ENCODE data around the gene FRMD8. TPM values are rescaled to one million over a fixed set of nuclear protein-coding genes. Genes with fewer than 3 reads are reported as not detected.

Gene FRMD8
- total and polyA plus RNA-seq, 9 of the 15 experiments (the other 6 are each of a cell fraction or from before 2014, with no cell fraction given): 4.5 to 54.5 (median 15.8) TPM

DNA sequence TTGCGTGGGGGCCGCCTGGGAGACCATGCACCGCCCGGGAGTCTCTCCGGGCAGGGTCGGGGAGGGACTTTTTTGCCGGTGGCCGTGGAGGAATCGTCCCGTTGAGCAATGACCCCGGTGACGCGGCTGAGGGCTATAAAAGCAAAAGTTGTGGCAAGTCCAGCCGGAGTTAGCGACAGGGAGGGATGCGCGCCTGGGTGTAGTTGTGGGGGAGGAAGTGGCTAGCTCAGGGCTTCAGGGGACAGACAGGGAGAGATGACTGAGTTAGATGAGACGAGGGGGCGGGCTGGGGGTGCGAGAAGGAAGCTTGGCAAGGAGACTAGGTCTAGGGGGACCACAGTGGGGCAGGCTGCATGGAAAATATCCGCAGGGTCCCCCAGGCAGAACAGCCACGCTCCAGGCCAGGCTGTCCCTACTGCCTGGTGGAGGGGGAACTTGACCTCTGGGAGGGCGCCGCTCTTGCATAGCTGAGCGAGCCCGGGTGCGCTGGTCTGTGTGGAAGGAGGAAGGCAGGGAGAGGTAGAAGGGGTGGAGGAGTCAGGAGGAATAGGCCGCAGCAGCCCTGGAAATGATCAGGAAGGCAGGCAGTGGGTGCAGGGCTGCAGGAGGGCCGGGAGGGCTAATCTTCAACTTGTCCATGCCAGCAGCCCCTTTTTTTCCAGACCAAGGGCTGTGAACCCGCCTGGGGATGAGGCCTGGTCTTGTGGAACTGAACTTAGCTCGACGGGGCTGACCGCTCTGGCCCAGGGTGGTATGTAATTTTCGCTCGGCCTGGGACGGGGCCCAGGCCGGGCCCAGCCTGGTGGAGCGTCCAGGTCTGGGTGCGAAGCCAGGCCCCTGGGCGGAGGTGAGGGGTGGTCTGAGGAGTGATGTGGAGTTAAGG is 36.4 kb downstream of the FRMD8 start, which contains the start of gene NEAT1 (continued):
- TF ChIP-seq CTCF (IDR thresholded peaks at IDR 0.05 in 2 of 3, conservative IDR thresholded peaks at IDR 0.05 in 1 of 3; ENCODE audit: insufficient read depth in 2 of 3, low read depth in 1 of 3, low read length in 3 of 3) (0 out of 6 replicates have a peak, but pooled peaks of 1 of the 3 experiments have one; percentile 26), ARID2 (IDR thresholded peaks at IDR 0.05) (peak; percentile 87), ZKSCAN1 (IDR thresholded peaks at IDR 0.05; ENCODE audit: low read depth, low read length) (peak; percentile 82; the same call in 1 of the 2 replicates), ZNF76 (CRISPR knock-in tag; IDR thresholded peaks at IDR 0.05; ENCODE audit: borderline replicate concordance) (peak; percentile 87), SMARCC2 (IDR thresholded peaks at IDR 0.05; ENCODE audit: low read depth) (0 out of 2 replicates have a peak, but pooled peaks have one; percentile 34), CBFA2T2 (conservative IDR thresholded peaks at IDR 0.05) (peak; percentile 11; the same call in 1 of the 2 replicates), SREBF2 (CRISPR knock-in tag; IDR thresholded peaks at IDR 0.05) (no peak), RCOR1 (IDR thresholded peaks at IDR 0.05; ENCODE audit: borderline replicate concordance in 1 of 2, low read depth in 2 of 2, low read length in 2 of 2) (peak; percentile 9 to 78; a peak in 3 of 4 replicates), NFXL1 (CRISPR knock-in tag; IDR thresholded peaks at IDR 0.05) (peak; percentile 100), KAT7 (CRISPR knock-in tag; IDR thresholded peaks at IDR 0.05; ENCODE audit: borderline replicate concordance) (no peak; the same call in none of the 2 replicates), KLF13 (tag; IDR thresholded peaks at IDR 0.05; ENCODE audit: borderline replicate concordance, low read depth) (peak; percentile 84), SMAD2 (IDR thresholded peaks at IDR 0.05; ENCODE audit: low read depth, low read length) (no peak), SRSF9 (IDR thresholded peaks at IDR 0.05; ENCODE audit: borderline replicate concordance, low read depth, low read length) (no peak), ZFP1 (CRISPR knock-in tag; IDR thresholded peaks at IDR 0.05) (peak; percentile 99), MYBL2 (IDR thresholded peaks at IDR 0.05; ENCODE audit: low read depth) (no peak), MYBL2 (CRISPR knock-in tag; IDR thresholded peaks at IDR 0.05; ENCODE audit: borderline replicate concordance) (no peak), ELF4 (CRISPR knock-in tag; IDR thresholded peaks at IDR 0.05) (peak; percentile 100)
- TF ChIP-seq, protein P1, sequence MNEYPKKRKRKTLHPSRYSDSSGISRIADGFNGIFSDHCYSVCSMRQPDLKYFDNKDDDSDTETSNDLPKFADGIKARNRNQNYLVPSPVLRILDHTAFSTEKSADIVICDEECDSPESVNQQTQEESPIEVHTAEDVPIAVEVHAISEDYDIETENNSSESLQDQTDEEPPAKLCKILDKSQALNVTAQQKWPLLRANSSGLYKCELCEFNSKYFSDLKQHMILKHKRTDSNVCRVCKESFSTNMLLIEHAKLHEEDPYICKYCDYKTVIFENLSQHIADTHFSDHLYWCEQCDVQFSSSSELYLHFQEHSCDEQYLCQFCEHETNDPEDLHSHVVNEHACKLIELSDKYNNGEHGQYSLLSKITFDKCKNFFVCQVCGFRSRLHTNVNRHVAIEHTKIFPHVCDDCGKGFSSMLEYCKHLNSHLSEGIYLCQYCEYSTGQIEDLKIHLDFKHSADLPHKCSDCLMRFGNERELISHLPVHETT (CRISPR knock-in tag; conservative IDR thresholded peaks at IDR 0.05 in 1 of 2, IDR thresholded peaks at IDR 0.05 in 1 of 2): 0 out of 4 replicates have a peak, but pooled peaks of 1 of the 2 experiments have one; percentile 9
- TF ChIP-seq, protein P2, sequence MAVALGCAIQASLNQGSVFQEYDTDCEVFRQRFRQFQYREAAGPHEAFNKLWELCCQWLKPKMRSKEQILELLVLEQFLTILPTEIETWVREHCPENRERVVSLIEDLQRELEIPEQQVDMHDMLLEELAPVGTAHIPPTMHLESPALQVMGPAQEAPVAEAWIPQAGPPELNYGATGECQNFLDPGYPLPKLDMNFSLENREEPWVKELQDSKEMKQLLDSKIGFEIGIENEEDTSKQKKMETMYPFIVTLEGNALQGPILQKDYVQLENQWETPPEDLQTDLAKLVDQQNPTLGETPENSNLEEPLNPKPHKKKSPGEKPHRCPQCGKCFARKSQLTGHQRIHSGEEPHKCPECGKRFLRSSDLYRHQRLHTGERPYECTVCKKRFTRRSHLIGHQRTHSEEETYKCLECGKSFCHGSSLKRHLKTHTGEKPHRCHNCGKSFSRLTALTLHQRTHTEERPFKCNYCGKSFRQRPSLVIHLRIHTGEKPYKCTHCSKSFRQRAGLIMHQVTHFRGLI (CRISPR knock-in tag; IDR thresholded peaks at IDR 0.05): peak; percentile 83

All from K562 (cell line).